SK-N-SH (cell line): ENCODE measurements around the gene KRTAP10-1.

Experiments
- EP300 ChIP-seq, 2 experiments: IDR thresholded peaks; 2 replicates each; pipeline versions ENCODE4 v1.4.0 to v1.6.1; 2012; ENCODE audit warnings: borderline replicate concordance in 1 of 2, low read depth in 1 of 2, low read length in 1 of 2
- EZH2phosphoT487 ChIP-seq: fragments of 200-600 bp; sonication (generic); IDR thresholded peaks from 2 replicates; pipeline ENCODE4 v1.6.1; 2017; ENCODE audit warnings: low read depth, mixed run types, mild to moderate bottlenecking, antibody characterized with exemption, moderate library complexity, borderline replicate concordance
- GABPA ChIP-seq: IDR thresholded peaks from 2 replicates; pipeline ENCODE4 v1.4.0; 2012; ENCODE audit warnings: low read depth, mild to moderate bottlenecking
- GATA2 ChIP-seq: sonication (generic); formaldehyde crosslinking; IDR thresholded peaks from 2 replicates; pipeline ENCODE4 v1.5.0; 2020; ENCODE audit warnings: mild to moderate bottlenecking, missing genetic modification reagents
- MAX ChIP-seq: IDR thresholded peaks from 2 replicates; pipeline ENCODE4 v1.4.0; 2012; ENCODE audit warnings: low read depth
- NFIC ChIP-seq: IDR thresholded peaks from 2 replicates; pipeline ENCODE4 v1.4.0; 2012; ENCODE audit warnings: borderline replicate concordance
- NRF1 ChIP-seq: IDR thresholded peaks from 2 replicates; pipeline ENCODE4 v1.6.1; 2012; ENCODE audit warnings: low read depth, mild to moderate bottlenecking, low read length
- POLR2AphosphoS5 ChIP-seq: IDR thresholded peaks from 2 replicates; pipeline ENCODE4 v1.6.1; 2012; ENCODE audit warnings: low read depth, low read length
- TEAD4 ChIP-seq: IDR thresholded peaks from 2 replicates; pipeline ENCODE4 v1.4.0; 2012; ENCODE audit warnings: mild to moderate bottlenecking, borderline replicate concordance; ENCODE audit not compliant: insufficient read depth
- YY1 ChIP-seq: IDR thresholded peaks from 2 replicates; pipeline ENCODE4 v1.4.0; 2012; ENCODE audit warnings: low read depth, mild to moderate bottlenecking
- ZBTB33 ChIP-seq: IDR thresholded peaks from 2 replicates; pipeline ENCODE4 v1.4.0; 2012; ENCODE audit warnings: low read depth, borderline replicate concordance
- TF ChIP-seq, protein P1 (sequence below): fragments of 200-600 bp; sonication (generic); IDR thresholded peaks from 2 replicates; pipeline ENCODE4 v1.6.1; 2017; ENCODE audit warnings: antibody characterized with exemption, mild to moderate bottlenecking, moderate library complexity

DNA sequence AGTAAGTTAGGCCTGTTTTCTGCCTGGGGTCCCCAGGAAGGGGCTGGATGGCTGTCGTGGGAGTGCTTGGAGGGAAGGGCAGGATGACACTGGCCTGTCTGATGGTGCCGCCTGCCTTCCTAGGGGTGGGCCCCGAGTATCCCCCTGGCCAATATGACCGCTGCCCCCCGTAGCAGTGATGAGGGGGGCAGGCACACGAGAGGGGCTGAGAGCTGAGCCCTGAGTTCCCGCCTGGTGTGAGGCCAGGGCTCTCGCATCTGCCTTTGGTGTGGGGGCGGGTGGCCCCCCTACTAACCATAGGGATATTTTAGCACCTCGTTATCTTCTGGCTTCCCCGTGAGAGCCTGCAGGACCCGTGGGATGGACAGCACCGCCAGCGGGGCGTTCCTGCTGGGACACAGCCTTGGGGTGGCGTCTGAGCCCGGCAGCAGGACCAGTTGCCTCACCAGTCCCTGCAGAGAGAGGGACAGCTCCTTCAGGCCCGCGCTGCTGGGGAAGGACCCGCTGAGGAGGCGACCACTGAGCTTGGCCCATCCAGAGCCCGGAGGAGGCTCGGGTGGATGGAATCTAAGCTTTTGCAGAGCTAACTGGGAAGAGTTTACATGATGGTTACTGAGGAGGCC, 10.4 kb downstream of the KRTAP10-1 start:
- TF ChIP-seq TEAD4 (no peak), NFIC (no peak), EP300 (IDR thresholded peaks at IDR 0.05; ENCODE audit: borderline replicate concordance in 1 of 2, low read depth in 1 of 2, low read length in 1 of 2) (no peak), GATA2 (CRISPR knock-in tag) (no peak), EZH2phosphoT487 (no peak), POLR2AphosphoS5 (no peak), ZBTB33 (no peak), MAX (no peak), NRF1 (no peak), GABPA (no peak), YY1 (no peak)
- TF ChIP-seq, protein P1, sequence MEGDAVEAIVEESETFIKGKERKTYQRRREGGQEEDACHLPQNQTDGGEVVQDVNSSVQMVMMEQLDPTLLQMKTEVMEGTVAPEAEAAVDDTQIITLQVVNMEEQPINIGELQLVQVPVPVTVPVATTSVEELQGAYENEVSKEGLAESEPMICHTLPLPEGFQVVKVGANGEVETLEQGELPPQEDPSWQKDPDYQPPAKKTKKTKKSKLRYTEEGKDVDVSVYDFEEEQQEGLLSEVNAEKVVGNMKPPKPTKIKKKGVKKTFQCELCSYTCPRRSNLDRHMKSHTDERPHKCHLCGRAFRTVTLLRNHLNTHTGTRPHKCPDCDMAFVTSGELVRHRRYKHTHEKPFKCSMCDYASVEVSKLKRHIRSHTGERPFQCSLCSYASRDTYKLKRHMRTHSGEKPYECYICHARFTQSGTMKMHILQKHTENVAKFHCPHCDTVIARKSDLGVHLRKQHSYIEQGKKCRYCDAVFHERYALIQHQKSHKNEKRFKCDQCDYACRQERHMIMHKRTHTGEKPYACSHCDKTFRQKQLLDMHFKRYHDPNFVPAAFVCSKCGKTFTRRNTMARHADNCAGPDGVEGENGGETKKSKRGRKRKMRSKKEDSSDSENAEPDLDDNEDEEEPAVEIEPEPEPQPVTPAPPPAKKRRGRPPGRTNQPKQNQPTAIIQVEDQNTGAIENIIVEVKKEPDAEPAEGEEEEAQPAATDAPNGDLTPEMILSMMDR: no peak
